ENCODE results near the gene PXMP2. TPM values are rescaled to one million over a fixed set of nuclear protein-coding genes. Genes with fewer than 3 reads are reported as not detected.

PXMP2 gene
- polyA plus RNA-seq, 2 of the 4 experiments (the other 2 are of a cell fraction), result 18.7 to 21.3 TPM

DNA sequence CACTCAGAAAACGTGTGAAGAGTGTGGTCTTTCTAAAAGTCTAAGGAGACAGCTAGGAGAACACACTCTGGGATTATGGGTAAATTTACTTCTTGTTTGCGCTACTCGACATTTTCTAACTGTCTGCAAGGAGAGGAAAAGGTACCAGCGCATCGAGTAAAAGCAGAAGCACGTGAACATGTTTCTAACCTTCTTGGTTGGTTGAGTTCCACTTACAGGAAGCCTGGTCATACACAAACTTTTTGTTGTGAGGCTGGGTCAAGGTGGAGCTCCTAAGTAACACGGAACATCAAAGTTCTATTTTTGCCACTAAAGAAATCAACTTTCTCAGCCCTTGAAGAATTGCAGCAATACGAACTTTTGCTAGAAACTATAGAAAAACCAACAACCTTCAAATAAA is 54.2 kb downstream of the PXMP2 start:
- no peak for ATAC-seq
- no peak for FAIRE-seq
- POLR2A ChIA-PET, result no interaction called here
- no peaks in the 10 kb centered on the region for H3K4me1 ChIP-seq
- CTCF ChIA-PET, result interaction anchor here (0.7 to 2.7 kb wide), 5 partner anchors 9 to 26 kb away, joined by 3 to 5 read pairs (median 4); no protein-coding TSS in a partner anchor
- WGBS (ENCODE audit: missing lambda C conversion rate), result 87% methylated on average over 8 of the region's 8 CpGs
- H3K9me3 ChIP-seq, result no peaks in the 10 kb centered on the region
- H3K4me3 ChIP-seq, result no peak overlapping the region
- no peak overlapping the region for H3K27ac ChIP-seq
- DNase-seq (ENCODE audit: low read depth in 1 of 2, low spot score in 1 of 2), result no peak
- H3K4me2 ChIP-seq, result no peak overlapping the region
- TF ChIP-seq MAFK (IDR thresholded peaks at IDR 0.05; ENCODE audit: partially characterized antibody), result no peak
- TF ChIP-seq MAZ (IDR thresholded peaks at IDR 0.05; ENCODE audit: borderline replicate concordance, low read depth, low read length), result no peak
- no peak for TF ChIP-seq EP300 (IDR thresholded peaks at IDR 0.05)
- no peak for TF ChIP-seq RNF2 (IDR thresholded peaks at IDR 0.05; ENCODE audit: borderline replicate concordance, low read depth)
- no peak for TF ChIP-seq SMC3 (IDR thresholded peaks at IDR 0.05)
- no peak for TF ChIP-seq KDM5A (IDR thresholded peaks at IDR 0.05)
- no peak for TF ChIP-seq HOXB5 (CRISPR knock-in tag; IDR thresholded peaks at IDR 0.05)
- no peak for TF ChIP-seq FOSB (CRISPR knock-in tag; IDR thresholded peaks at IDR 0.05)
- no peak for TF ChIP-seq E2F6 (IDR thresholded peaks at IDR 0.05; ENCODE audit: borderline replicate concordance, low read depth)
- TF ChIP-seq USF2 (IDR thresholded peaks at IDR 0.05), result no peak

GRCh38 chr12:132743831-132744230 is 56.4 kb downstream of the PXMP2 start:
- Histone ChIP-seq H3K4me1 (no peaks in the 10 kb centered on the region), H3K4me3 (no peak overlapping the region), H3K27ac (no peak overlapping the region), H3K4me2 (no peak overlapping the region), H3K9me3 (no peaks in the 10 kb centered on the region)
- no peak for ATAC-seq
- no peak for FAIRE-seq
- TF ChIP-seq BHLHE40 (IDR thresholded peaks at IDR 0.05; ENCODE audit: low read depth, low read length) (no peak), JUN (IDR thresholded peaks at IDR 0.05) (no peak), CBX2 (IDR thresholded peaks at IDR 0.05; ENCODE audit: borderline replicate concordance, low read depth) (no peak), FOSB (CRISPR knock-in tag; IDR thresholded peaks at IDR 0.05) (no peak), RNF2 (IDR thresholded peaks at IDR 0.05; ENCODE audit: borderline replicate concordance, low read depth) (no peak), SREBF2 (IDR thresholded peaks at IDR 0.05) (no peak), ZSCAN20 (CRISPR knock-in tag; IDR thresholded peaks at IDR 0.05) (no peak), RARB (CRISPR knock-in tag; IDR thresholded peaks at IDR 0.05) (no peak), FOXS1 (CRISPR knock-in tag; IDR thresholded peaks at IDR 0.05) (no peak), MYC (IDR thresholded peaks at IDR 0.05; ENCODE audit: borderline replicate concordance, low read length) (no peak), SMC3 (IDR thresholded peaks at IDR 0.05) (no peak), BCL3 (IDR thresholded peaks at IDR 0.05) (no peak), TFCP2L1 (CRISPR knock-in tag; IDR thresholded peaks at IDR 0.05) (no peak), E2F6 (IDR thresholded peaks at IDR 0.05; ENCODE audit: borderline replicate concordance, low read depth) (no peak)
- TF ChIP-seq, protein P1, sequence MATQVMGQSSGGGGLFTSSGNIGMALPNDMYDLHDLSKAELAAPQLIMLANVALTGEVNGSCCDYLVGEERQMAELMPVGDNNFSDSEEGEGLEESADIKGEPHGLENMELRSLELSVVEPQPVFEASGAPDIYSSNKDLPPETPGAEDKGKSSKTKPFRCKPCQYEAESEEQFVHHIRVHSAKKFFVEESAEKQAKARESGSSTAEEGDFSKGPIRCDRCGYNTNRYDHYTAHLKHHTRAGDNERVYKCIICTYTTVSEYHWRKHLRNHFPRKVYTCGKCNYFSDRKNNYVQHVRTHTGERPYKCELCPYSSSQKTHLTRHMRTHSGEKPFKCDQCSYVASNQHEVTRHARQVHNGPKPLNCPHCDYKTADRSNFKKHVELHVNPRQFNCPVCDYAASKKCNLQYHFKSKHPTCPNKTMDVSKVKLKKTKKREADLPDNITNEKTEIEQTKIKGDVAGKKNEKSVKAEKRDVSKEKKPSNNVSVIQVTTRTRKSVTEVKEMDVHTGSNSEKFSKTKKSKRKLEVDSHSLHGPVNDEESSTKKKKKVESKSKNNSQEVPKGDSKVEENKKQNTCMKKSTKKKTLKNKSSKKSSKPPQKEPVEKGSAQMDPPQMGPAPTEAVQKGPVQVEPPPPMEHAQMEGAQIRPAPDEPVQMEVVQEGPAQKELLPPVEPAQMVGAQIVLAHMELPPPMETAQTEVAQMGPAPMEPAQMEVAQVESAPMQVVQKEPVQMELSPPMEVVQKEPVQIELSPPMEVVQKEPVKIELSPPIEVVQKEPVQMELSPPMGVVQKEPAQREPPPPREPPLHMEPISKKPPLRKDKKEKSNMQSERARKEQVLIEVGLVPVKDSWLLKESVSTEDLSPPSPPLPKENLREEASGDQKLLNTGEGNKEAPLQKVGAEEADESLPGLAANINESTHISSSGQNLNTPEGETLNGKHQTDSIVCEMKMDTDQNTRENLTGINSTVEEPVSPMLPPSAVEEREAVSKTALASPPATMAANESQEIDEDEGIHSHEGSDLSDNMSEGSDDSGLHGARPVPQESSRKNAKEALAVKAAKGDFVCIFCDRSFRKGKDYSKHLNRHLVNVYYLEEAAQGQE (IDR thresholded peaks at IDR 0.05), result no peak
- TF ChIP-seq, protein P2, sequence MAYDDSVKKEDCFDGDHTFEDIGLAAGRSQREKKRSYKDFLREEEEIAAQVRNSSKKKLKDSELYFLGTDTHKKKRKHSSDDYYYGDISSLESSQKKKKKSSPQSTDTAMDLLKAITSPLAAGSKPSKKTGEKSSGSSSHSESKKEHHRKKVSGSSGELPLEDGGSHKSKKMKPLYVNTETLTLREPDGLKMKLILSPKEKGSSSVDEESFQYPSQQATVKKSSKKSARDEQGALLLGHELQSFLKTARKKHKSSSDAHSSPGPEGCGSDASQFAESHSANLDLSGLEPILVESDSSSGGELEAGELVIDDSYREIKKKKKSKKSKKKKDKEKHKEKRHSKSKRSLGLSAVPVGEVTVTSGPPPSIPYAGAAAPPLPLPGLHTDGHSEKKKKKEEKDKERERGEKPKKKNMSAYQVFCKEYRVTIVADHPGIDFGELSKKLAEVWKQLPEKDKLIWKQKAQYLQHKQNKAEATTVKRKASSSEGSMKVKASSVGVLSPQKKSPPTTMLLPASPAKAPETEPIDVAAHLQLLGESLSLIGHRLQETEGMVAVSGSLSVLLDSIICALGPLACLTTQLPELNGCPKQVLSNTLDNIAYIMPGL (CRISPR knock-in tag; IDR thresholded peaks at IDR 0.05; ENCODE audit: borderline replicate concordance), result no peak
- DNase-seq (ENCODE audit: low read depth in 1 of 2, low spot score in 1 of 2), result no peak
- CTCF ChIA-PET, result interaction anchor here (1.4 kb wide), 1 partner anchor 10 kb away, joined by 4 read pairs; no protein-coding TSS in a partner anchor
- 87% methylated on average over 13 of the region's 13 CpGs for WGBS (ENCODE audit: missing lambda C conversion rate)
- POLR2A ChIA-PET, result no interaction called here
